GM18870 (cell line): Measurements from ENCODE around the gene ECM1.

Source experiments
- ATAC-seq: cut with Tn5 transposase; IDR thresholded peaks from one replicate; pipeline ENCODE4 v1.9.1; 2021; ENCODE audit warnings: moderate library complexity; ENCODE audit not compliant: unreplicated experiment

ECM1 gene

GRCh38 chr1:150557065-150557600, 49.2 kb downstream of the ECM1 start:
- ATAC-seq: no peak

- ATAC-seq: no peak
Measured at GRCh38 chr1:150557813-150558212, 49.9 kb downstream of the ECM1 start.

GRCh38 chr1:150558303-150558704, 50.4 kb downstream of the ECM1 start:
- ATAC-seq: no peak

- no peak for ATAC-seq
Measured at GRCh38 chr1:150558761-150559655, 51.1 kb downstream of the ECM1 start.

GRCh38 chr1:150559656-150560010, 51.7 kb downstream of the ECM1 start:
- ATAC-seq: no peak

GRCh38 chr1:150560011-150560438, 52.1 kb downstream of the ECM1 start:
- no peak for ATAC-seq

GRCh38 chr1:150560576-150561253, 52.8 kb downstream of the ECM1 start:
- ATAC-seq: no peak

GRCh38 chr1:150561254-150561973, 53.5 kb downstream of the ECM1 start:
- no peak for ATAC-seq

GRCh38 chr1:150561974-150562445, 54.1 kb downstream of the ECM1 start:
- peak; percentile 26 for ATAC-seq

GRCh38 chr1:150562446-150563339, 54.8 kb downstream of the ECM1 start:
- ATAC-seq: peak; percentile 42
